Measurements from ENCODE around the gene CNFN.
A peak's percentile ranks its signal among the peaks of the same experiment; 100 is the strongest.

The CNFN gene

GRCh38 chr19:42389899-42390298 lies at the start of gene CNFN:
CNFN (minus strand) TSS chr19:42390297; CDS start chr19:42389037, 1,260 bp downstream.
- DNase-seq = no peak

- no peak for DNase-seq
These were observed 45.9 kb upstream of the CNFN start for GRCh38 chr19:42436006-42436405.

- DNase-seq = no peak
These were observed 45.2 kb upstream of the CNFN start for GRCh38 chr19:42435316-42435715.

- DNase-seq = peak; percentile 63 to 73
These were observed 43.6 kb upstream of the CNFN start for GRCh38 chr19:42433503-42434260.

GRCh38 chr19:42431486-42431885 lies 41.4 kb upstream of the CNFN start:
- DNase-seq = no peak

- no peak for DNase-seq
These were observed 38.6 kb upstream of the CNFN start for GRCh38 chr19:42428676-42429075.

GRCh38 chr19:42427313-42427712 lies 37.2 kb upstream of the CNFN start, which contains the start of gene LIPE:
LIPE (minus strand) TSS chr19:42427388; CDS start chr19:42427149, 239 bp downstream.
- DNase-seq = no peak

- DNase-seq = no peak
These were observed 36.5 kb upstream of the CNFN start for GRCh38 chr19:42426643-42427042.

GRCh38 chr19:42424712-42425131 lies 34.6 kb upstream of the CNFN start:
- DNase-seq = no peak

GRCh38 chr19:42424345-42424707 lies 34.2 kb upstream of the CNFN start:
- no peak for DNase-seq

- DNase-seq = peak; percentile 92 to 95
These were observed 33.6 kb upstream of the CNFN start for GRCh38 chr19:42423462-42424344.

- peak; percentile 42 to 50 for DNase-seq
These were observed 32.9 kb upstream of the CNFN start for GRCh38 chr19:42422901-42423461.

- no peak for DNase-seq
These were observed 32.2 kb upstream of the CNFN start for GRCh38 chr19:42422092-42422900.

- DNase-seq = no peak
These were observed 31.5 kb upstream of the CNFN start for GRCh38 chr19:42421591-42422031.

- DNase-seq = no peak
These were observed 31.0 kb upstream of the CNFN start for GRCh38 chr19:42421101-42421500.

- DNase-seq = peak; percentile 79 to 81
These were observed 30.0 kb upstream of the CNFN start for GRCh38 chr19:42420055-42420544.

GRCh38 chr19:42419309-42419708 lies 29.2 kb upstream of the CNFN start:
- no peak for DNase-seq

- DNase-seq = no peak
These were observed 22.6 kb upstream of the CNFN start for GRCh38 chr19:42412661-42413076.

GRCh38 chr19:42412227-42412626 lies 22.1 kb upstream of the CNFN start:
- DNase-seq = no peak

- DNase-seq = no peak
These were observed 21.6 kb upstream of the CNFN start for GRCh38 chr19:42411581-42412178.

GRCh38 chr19:42410371-42410770 lies 20.3 kb upstream of the CNFN start:
- DNase-seq = no peak

GRCh38 chr19:42409477-42409876 lies 19.4 kb upstream of the CNFN start:
- DNase-seq = no peak
